CD4-positive, alpha-beta T cell treated with Interleukin-4 for 1 hour (primary cell): Measurements from ENCODE around the gene ITM2C.

Source experiments
- DNase-seq, 2 donors: peaks; one replicate each; pipeline ENCODE4 v3.0.0-alpha.2; 2020 to 2022

Gene ITM2C

DNA sequence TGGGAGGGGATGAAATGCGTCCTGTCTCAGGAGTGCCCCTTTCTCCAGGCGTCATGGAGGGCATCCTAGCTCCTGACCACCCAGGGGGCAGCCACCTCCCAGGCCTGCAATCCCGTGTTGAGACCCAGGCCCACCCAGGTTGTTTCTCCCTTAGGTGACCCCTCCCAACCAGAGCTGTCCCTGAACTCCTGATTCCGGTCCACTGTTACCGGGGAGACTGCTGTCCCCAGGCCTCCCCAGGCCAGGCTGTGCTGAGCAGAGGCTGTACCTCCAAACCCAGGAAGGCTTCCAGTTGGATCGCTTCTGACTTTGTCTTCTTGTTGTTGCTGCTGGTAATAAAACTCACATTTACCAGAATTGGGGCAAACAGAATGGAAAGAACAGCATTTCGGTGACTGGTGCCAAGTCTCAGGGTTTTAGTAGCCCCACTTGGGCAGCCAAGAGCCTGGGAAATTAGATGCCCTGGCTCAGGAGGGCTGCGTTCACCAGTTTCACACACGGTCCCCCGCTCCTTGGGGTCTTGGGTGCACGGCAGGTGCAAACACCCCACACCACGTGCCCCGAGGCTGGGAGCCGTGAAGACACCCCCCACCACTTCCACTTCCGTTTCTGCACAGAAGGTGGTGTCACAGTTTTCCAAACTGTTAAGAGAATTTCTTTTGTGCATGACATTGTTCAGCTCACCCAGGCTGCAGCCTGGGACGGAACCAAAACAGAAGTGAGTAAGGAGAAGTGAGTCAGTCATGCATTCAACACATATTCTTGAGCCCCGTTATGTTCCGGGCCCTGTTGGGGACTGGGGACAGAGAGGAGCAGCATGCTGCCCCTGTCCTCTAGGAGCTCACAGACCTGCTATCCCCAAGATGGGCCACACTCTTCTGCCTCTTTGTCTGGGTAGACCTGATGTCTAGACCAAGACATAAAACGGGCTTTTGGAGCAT is 29.4 kb downstream of the ITM2C start:
- peak in 1 of 2 donors; percentile 38 for DNase-seq

DNA sequence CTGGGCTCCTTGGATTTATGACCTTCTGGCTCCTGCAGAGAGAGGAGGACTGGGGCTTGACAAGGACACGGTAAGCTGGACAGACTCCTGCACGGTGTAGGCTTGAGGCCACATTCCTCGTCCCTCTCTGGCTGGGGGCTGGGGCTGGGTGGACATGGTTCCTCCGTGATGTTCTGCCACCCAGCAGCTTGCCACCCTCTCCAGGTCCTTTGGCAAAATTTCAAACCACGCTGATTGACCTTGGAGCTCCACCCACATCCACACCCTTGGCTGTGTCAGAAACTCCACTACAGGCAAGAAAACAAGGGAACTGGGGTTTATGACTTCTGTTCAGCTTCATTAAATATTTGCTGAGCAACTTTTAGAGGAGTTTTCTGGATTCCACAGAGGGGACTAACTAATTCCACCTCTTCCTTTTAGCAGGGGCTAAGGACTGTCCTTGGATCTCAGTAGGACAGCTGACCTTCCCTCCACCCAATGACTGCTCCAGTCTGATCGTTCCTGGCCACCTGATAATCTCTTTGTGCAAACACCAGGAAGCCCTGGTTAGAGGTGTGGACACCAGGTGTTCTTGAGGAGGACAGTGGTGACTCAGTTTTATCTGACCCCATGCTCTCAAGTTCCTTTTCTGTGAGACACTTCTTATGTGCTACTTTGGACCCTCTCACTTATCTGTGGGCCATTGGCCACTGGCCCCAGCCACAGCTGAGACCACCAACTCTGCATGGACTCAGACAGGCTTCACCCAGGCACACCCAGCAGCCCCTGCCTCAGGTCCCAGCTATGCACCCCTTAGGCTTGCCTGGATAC is 31.0 kb downstream of the ITM2C start:
- DNase-seq = peak in 1 of 2 donors; percentile 9

DNA sequence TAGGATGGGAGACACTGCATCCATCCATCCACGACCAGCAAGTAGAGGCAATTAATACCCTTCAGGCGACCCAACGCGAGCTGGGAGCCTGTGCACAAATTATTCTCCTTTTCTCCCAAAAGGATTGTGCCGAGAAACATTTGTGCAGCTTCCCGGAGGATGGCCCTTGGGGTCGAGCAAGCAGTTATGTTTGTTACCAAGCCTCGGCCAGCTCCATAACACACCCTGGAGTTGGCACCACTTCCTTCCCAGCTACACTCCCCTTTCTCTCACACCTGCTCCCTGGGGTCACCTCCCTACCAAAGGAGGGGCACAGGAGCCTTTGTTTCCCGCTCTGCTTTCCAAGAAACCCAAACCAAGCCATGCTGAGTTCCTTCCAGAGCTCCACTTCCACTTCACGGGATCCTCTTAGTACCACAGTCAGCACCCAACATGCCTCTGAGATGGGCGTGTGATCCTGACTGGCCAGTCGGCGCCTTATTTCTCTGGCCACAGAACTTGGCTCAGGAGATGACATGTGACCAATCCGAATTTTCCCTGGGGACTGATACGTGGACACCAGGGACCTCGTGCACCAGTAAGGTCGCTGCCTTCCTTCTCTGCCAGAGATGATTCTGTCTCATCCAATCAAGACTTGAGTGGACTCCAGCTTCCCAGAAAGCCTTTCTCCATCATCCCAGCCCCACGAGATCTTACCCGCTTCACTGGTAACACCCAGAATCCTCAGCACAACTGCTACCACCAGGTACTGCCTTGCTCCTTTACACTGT is 31.8 kb downstream of the ITM2C start:
- DNase-seq = peak in 1 of 2 donors; percentile 3

DNA sequence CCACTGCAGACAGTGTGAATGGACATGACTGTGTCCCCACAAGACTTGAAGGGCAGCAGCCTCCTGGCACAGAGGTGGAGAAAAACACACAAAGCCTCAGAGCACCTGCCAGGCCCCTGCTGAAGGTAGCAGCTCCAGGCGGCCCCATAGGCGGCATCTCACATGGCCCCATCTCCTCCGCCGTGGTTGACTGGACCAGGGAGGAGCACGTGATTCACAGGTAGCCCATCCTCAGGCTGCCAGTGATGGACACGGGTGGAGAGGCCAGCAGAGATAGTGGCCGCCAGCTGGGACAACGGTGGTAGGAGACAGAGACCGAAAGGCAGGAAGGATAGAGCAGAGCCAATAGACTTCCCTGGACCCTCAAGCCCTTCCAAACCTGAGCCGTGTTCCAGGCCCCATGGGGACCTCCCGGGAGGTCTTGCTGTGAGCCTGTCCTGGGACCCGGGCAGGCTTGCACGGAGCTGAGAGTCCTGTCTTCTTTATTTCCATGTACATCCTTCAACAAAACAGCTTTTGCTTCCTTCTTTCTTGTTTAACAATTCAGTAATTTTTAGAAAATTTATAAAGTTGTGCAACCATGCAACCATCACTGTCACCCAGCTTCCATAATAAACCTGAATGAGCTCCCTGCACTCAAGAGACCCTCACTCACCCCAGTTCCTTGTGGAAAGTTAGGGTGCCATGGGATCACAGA is 33.4 kb downstream of the ITM2C start:
- DNase-seq = peak in 1 of 2 donors; percentile 4

DNA sequence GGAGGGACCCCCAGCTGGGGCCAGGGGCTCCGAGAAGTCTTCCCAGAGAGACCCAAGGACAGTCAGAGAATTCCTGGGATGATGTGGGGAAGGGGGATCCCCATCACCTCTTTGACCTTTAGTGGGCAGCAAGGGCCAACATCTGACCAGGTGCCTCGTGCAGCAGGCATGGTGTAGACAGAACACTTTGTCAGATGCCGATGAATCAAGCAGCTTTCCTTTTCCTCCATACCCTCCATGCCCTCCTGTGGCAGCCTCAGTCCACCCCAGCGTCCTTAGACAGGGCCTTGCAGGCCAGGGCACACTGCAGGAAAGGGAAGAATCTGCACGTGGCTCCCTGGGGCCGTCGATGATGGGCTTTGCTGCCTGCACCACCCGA is 34.0 kb downstream of the ITM2C start:
- peak in 1 of 2 donors; percentile 9 for DNase-seq

DNA sequence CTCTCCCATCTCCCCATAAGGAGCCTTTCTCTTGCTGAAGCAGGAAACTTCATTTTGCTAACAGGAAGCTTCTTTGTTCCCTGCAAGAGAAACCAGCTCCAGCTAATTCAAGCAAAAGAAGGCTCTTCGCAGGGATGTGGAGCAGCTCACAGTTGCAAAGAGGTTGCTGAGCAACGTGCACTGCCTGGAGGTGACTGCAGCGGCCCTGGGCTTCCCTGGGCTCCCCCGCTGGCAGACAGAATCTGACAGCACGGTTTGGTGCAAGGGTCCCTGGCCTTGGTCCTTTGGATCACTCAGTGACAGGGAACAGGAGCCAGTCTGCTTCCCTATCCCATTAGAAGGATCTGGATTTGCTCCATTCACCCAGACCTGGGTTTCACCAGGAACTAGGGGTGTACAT is 34.5 kb downstream of the ITM2C start:
- no peak for DNase-seq

DNA sequence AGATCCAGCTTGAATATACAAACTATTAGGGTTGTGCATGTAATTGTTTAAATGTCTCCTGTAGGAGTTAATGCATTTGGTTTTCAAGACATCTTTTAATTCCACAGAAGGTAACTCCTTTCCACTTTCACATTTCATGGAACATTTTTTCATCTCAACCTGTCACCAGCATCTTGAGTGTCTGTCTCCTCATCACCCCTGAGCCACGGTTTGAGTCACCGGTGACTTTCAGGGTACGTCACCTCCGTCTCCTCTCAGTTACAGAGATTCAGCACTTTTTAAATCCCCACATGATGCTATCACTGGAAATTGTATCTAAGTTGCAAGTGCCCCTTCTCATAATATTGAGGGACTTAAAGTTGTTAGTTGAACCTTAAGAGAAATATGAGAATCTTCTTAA is 35.0 kb downstream of the ITM2C start:
- no peak for DNase-seq

DNA sequence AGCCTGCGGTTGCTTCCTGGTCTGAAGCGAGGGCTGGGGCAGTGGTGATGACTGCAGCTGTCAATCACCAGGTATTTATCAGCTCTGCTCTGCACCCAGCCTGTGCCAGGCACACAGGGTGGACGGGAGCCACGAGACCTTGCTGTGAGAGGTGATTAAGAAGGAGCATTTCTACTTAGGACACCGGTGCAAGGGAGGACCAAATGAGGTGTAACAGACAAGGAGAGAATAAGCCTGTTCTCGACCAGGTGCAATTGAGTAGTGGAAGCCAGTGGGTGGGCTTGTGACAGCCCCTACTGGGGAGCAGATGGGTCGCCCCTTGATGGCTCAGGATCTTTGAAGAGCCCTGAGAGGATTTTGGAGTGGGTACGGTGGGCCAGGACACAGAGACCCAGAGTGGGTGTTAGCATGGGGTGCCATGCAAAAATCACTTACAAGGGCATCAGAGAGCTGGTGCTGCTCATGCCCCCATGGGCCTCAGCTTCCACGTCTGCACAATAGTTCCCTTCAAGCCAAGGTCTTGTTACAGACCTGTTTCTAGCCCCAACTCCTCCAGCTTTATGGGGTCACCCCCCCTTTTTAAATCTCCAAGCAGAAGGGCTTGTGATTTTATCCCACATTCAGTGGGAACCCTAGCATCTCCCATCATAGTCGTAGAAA is 35.7 kb downstream of the ITM2C start:
- peak in 1 of 2 donors; percentile 3 for DNase-seq

DNA sequence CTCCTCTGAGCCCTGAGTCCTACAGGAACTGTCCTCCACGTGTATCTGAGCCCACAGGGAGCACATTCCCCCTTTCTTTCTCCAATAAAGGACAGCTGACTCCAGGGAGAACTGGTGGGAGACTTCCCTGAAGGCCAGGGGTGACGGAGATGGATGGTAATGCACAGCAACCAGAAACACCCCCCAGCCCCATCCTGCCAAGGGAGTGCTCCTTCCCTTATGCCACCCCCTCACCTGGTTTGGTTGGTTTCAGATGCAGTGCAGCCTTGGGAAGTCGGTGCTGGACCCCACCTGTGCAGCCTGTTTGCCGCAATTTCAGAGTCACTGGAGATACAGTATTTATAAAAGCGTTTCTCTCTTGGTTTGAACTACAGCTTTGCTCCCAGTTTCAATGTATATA is 36.3 kb downstream of the ITM2C start:
- DNase-seq = peak in 1 of 2 donors; percentile 2

DNA sequence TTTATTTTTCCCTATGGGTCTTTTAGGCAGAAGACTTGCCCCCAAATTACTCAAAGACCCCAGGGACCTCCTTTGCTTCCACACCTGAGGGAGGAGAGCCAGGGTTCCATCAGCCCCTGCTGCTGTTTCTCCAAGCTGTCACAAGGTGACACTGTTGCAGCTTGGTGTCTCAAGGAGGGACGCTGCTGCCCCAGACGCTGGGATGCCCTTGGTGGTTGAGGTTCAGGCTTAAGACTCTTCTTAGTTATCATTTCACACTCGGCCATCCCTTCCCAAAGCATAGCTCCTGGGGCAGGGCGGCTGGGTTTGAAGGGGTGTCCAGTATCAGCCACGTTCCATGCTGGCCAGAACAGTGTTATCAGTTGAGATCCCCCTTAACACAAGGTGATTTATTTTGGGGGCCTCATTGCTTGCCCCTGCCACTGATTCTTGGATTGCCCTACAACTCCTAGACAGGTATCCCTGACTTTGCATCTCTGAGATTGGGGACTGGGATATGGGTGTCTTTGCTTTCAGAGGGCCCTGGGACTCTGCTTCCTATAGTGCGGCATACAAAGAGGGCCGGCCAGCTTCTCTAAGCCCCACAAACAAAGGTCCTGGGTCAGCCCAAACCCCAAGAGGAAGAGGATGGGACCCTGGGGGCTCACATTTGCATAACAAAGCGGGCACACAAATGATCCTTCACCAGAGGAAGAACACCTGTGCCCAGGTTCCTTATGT is 37.6 kb downstream of the ITM2C start:
- peak; percentile 47 to 68 for DNase-seq

DNA sequence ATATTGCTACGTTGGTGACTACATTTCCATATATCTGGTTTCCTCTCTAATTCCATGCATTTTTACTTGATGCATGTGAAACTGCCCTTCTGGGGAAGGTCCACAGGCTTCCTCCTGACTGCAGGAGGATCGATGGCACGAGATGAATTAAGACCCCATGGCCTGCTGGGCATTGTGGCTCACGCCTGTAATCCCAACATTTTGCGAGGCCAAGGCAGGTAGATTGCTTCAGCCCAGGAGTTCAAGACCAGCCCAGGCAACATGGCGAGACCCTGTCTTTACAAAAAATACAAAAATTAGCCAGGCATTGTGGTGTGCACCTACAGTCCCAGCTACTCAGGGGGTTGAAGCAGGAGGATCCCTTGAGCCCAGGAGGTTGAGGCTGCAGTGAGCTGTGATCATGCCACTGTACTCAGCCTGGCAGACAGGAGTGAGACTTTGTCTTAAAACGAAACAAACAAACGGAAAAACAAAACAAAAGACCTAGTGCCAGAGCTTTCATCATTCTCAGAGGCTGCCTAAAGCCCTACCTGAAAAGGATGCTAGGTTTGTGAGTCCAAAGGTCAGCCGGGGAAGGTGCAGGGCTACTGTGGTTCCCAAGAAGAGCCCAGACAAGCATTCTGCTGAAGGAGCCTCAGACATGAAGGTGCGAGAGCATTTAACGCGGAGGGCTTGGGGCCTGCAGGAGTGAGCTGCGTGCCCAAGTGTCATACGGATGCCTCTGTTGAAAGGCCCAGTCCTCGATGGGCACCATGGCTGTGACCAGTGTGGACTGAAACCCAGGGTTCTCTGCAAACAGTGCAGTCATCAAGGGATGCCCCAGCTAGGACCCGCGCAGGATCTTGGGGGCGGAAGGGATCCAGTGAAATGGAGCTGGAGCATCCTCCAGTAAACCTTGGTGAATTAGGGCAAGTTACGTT is 38.7 kb downstream of the ITM2C start:
- peak in 1 of 2 donors; percentile 5 for DNase-seq

DNA sequence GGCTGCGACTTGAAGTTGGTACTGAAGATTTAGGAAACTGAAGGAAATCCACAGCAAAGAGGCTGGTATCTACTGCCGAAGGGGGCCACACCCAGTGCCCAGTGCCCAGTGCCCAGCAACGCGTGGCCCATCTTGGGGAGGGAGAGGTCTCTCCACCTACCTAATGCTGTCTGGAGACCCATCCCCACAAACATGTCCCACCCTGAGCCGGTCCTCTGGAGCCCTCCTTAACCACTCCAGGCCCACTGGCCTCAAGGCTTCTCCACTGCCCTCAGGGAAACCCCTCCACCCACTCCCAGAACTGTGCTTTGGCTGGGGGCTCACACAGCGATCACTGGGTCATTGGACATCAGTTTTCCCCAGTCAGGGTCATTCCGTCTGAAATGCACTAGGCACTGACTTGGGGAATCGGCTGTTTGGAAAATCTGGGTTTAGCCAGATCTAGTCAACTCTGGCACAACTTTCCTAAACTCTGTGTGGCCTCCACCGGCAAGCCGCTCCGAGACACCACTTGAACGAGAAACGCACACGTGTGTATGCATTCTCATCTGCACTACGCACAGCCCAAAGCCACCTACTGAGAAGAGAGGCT is 40.2 kb downstream of the ITM2C start:
- peak in 1 of 2 donors; percentile 1 for DNase-seq

DNA sequence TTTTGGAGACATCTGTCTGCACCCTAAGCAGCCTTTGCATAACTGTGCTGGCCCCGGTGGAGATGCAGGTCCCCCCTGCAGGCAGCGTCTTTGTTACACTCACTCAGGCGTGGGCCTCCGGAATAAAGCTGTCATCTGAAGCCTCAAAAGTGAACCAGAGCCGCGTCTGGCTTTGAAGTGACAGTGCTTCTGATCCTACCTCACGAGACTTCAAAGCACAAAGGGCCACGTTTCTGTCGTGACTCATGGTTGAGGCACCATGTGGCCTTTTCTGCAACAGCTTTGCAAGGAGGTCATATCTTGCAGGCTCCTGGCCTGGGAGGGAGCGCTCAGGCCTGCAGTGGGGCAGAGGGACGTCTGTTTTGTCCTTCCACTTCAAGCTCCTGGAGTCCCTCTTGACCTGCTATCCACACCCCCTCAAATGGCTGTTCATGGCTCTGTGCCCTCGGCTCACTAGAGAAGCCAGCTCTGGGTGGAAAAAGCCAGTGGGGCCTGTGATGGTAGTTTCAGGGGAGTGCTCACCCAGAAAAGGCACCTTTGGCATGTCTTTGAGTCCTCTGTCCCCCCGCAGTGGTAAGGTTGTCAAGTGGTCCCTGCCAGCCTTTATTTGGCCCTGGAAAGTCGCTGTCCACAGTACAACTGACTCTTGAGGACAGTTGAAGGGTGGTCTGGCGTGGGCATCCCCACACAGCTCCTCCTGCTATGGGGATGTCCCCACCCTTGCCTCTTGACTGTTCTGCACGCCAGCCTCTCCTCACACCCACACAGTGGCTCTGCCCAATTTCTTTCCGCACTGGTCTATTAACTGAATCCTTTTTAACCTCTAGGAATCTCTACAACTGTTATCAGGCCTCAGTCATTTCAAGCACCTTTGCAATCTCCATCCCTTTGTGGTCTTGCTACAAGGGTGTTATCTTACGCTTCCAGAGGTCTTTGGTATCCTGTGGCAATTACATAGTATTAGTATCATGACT is 41.0 kb downstream of the ITM2C start:
- DNase-seq = peak; percentile 38 to 64

DNA sequence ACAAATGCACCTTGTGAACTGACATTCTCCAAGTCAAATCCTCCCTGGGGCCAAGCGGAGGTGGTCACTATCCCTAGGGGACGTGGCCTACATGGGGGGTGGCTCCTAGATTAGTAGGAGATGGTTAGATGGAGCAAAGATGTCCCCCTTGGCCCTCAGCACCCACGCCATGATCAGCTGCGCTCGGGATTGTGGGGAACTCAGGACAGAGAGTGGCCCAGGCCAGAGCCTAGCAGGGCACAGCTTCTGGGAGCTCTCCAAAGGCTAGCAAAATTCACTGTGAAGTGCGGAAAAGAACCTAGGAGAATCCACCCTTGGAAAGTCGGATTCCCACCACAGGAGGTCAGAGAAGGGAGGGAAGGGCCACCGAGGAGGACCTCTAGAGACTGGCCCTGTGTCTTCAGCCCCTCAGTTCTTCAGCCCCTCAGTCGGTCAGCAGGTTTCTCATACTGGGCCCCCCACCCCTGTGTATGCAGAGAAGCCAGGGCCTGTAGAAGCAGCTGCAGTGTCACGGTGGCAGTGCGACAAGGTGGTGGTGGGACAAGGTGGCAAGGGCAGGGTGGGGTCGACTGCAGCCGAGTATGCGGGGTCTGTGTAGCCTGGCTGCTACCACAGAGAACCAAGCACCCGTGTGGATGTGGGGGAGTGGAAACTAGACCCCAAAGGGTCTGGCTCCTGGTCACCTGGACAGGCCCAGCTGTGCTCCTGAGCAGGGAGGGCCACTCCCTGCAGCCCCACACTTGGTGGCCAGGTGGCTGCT is 41.9 kb downstream of the ITM2C start:
- DNase-seq = peak in 1 of 2 donors; percentile 7

DNA sequence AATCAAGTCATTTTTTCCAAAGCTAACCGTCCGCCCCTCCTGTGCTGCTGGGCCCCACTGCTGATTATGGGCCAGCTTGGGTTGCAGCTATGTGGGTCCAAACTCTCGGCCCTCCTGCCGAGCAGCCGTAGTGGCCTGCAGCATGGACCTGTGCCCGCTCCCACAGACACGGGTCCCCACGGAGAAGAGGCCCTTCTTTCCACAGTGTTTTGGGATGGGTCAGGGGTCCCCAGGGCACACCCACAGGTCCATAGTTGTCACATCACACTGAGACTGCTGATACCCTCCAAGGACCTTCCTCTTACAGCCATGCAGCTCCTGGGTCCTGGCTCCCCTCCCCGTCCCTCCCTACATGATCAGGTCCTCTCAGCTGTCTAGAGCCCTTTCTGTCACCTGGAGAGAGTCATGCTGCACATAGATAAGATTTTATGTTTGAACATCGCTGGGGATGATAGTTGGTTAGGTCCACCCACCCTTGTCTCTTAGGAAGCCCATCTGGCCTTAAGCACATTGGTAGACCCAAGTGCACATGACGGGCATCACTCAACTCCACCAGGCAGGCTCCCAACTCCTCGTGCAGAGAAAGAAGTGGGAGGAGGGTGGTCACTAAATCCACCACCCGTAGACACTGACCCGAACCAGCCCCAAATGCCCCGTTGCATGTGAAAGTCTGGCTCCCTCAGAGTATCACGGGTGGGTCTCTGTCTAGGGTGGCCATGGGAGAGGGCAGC is 42.8 kb downstream of the ITM2C start:
- peak in 1 of 2 donors; percentile 7 for DNase-seq

DNA sequence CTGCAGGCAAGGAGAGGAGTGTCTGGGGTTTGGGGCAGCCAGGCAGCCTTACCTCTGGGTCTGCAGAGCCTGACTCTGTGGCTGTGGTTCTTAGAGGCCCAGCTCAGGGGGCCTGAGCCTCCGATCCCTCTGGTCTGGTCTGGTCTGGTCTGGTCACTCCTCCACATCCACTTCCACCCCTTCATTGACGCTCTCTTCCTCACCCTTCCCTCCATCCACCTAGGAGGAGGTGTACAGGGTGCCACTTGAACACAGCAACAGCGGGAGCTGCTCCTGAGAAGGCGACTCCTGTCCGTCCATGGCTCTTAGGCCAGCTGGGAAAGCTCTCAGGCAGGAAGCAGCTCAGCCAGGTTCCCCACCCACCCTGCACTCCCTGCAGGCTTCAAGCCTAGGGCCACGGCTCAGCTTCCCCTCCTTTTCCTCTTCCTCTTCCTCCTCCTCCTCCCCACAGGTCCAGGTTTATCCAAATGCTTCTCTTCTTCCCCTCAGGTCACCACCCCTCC is 43.4 kb downstream of the ITM2C start:
- DNase-seq = peak in 1 of 2 donors; percentile 7
